Ishikawa (cell line): ENCODE measurements around the gene NT5DC1.

Experiments used
- CEBPB ChIP-seq: IDR thresholded peaks from 2 replicates; pipeline ENCODE4 v1.6.1; 2012
- CREB1 ChIP-seq: IDR thresholded peaks from 2 replicates; pipeline ENCODE4 v1.6.1; 2012; ENCODE audit warnings: low read depth
- EGR1 ChIP-seq: IDR thresholded peaks from 2 replicates; pipeline ENCODE4 v1.6.1; 2012
- EP300 ChIP-seq: IDR thresholded peaks from 2 replicates; pipeline ENCODE4 v1.6.1; 2012; ENCODE audit warnings: borderline replicate concordance
- FOXM1 ChIP-seq: IDR thresholded peaks from 2 replicates; pipeline ENCODE4 v1.6.1; 2012; ENCODE audit warnings: low read depth, borderline replicate concordance
- MAX ChIP-seq: IDR thresholded peaks from 2 replicates; pipeline ENCODE4 v1.6.1; 2012
- NFIC ChIP-seq: IDR thresholded peaks from 2 replicates; pipeline ENCODE4 v1.6.1; 2012
- RAD21 ChIP-seq: IDR thresholded peaks from 2 replicates; pipeline ENCODE4 v1.6.1; 2012; ENCODE audit warnings: low read depth
- REST ChIP-seq: IDR thresholded peaks from 2 replicates; pipeline ENCODE4 v1.6.1; 2012; ENCODE audit warnings: low read depth, mild to moderate bottlenecking
- TAF1 ChIP-seq: IDR thresholded peaks from 2 replicates; pipeline ENCODE4 v1.6.1; 2012; ENCODE audit warnings: low read depth, mild to moderate bottlenecking
- TCF12 ChIP-seq: IDR thresholded peaks from 2 replicates; pipeline ENCODE4 v1.6.1; 2012; ENCODE audit warnings: low read depth
- TEAD4 ChIP-seq: IDR thresholded peaks from 2 replicates; pipeline ENCODE4 v1.6.1; 2012
- USF1 ChIP-seq: IDR thresholded peaks from 2 replicates; pipeline ENCODE4 v1.6.1; 2012
- YY1 ChIP-seq: IDR thresholded peaks from 2 replicates; pipeline ENCODE4 v1.6.1; 2012; ENCODE audit warnings: low read depth
- ZBTB7A ChIP-seq: IDR thresholded peaks from 2 replicates; pipeline ENCODE4 v1.6.1; 2012; ENCODE audit warnings: low read depth

Gene NT5DC1

GRCh38 chr6:116070616-116071389 is 29.9 kb upstream of the NT5DC1 start:
- TF ChIP-seq CREB1 (no peak), ZBTB7A (no peak), FOXM1 (no peak), TCF12 (no peak), TAF1 (no peak), TEAD4 (no peak), CEBPB (no peak)

GRCh38 chr6:116072368-116072767 is 28.3 kb upstream of the NT5DC1 start:
- TF ChIP-seq REST, result no peak
- no peak for TF ChIP-seq MAX
- TF ChIP-seq TCF12, result no peak
- no peak for TF ChIP-seq NFIC
- TF ChIP-seq EGR1, result no peak
- TF ChIP-seq TEAD4, result no peak
- no peak for TF ChIP-seq YY1
- TF ChIP-seq TAF1, result no peak
- no peak for TF ChIP-seq ZBTB7A
- TF ChIP-seq CREB1, result no peak
- no peak for TF ChIP-seq FOXM1
- TF ChIP-seq USF1, result no peak
- TF ChIP-seq EP300, result no peak
- TF ChIP-seq CEBPB, result no peak
- no peak for TF ChIP-seq RAD21

- TF ChIP-seq CREB1 (no peak), ZBTB7A (no peak), NFIC (no peak), YY1 (no peak), FOXM1 (no peak), TAF1 (no peak), USF1 (no peak), EGR1 (no peak), EP300 (no peak), TEAD4 (no peak)
Observed at GRCh38 chr6:116073765-116074440, 26.8 kb upstream of the NT5DC1 start.

- TF ChIP-seq YY1 (no peak), MAX (no peak), USF1 (no peak), NFIC (no peak), FOXM1 (no peak)
Observed at GRCh38 chr6:116074732-116075390, 25.8 kb upstream of the NT5DC1 start.

- no peak for TF ChIP-seq YY1
- TF ChIP-seq TEAD4, result no peak
- no peak for TF ChIP-seq TCF12
- TF ChIP-seq CEBPB, result no peak
- no peak for TF ChIP-seq EGR1
- no peak for TF ChIP-seq REST
- TF ChIP-seq TAF1, result no peak
- no peak for TF ChIP-seq NFIC
- TF ChIP-seq USF1, result no peak
- TF ChIP-seq FOXM1, result no peak
- TF ChIP-seq RAD21, result no peak
- no peak for TF ChIP-seq MAX
- TF ChIP-seq CREB1, result no peak
- TF ChIP-seq EP300, result no peak
- no peak for TF ChIP-seq ZBTB7A
Observed at GRCh38 chr6:116078522-116078921, 22.1 kb upstream of the NT5DC1 start.
